OCI-LY3 (cell line): ENCODE data around the gene METAP1.

ENCODE experiments used
- CTCF ChIP-seq: fragments of 200-600, 300-600 bp; sonication (generic); IDR thresholded peaks from 2 replicates; pipeline ENCODE4 v1.5.1; 2014; ENCODE audit warnings: antibody characterized with exemption, low read length, low read depth
- EZH2phosphoT487 ChIP-seq: fragments of 200-600 bp; shearing (Covaris generic); IDR thresholded peaks from 2 replicates; pipeline ENCODE4 v1.6.1; 2018; ENCODE audit warnings: antibody characterized with exemption, mixed run types, low read depth

DNA sequence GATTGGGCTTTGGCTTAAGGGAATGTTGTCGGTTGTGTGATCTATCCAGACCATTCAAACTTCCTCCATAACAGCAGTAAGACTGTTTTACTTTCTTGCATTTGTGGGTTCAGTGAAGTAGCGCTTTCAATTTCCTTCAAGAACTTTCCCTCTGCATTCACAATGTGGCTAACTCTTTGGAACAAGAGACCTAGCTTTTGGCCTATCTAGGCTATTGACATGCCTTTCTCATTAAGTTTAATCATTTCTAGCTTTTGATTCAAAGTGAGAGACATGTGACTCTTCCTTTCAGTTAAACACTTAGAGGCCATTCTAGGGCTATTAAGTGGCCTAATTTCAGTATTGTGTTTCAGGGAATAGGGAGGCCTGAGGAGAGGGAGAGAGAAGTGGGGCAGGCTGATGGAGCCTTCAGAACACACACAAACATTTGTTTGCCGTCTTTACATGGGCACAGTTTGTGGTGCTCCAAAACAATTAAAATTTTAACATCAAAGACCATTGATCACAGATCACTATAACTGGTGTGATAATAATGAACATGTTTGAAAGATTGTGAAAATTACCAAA lies 59.0 kb downstream of the METAP1 start:
- TF ChIP-seq CTCF (no peak), EZH2phosphoT487 (no peak)
